Measurements from ENCODE around the gene DMKN. TPM values are rescaled to one million over a fixed set of nuclear protein-coding genes. Genes with fewer than 3 reads are reported as not detected.
"Not testable (repeated sequence)": the region's sequence is repeated elsewhere in the genome, so short reads cannot be mapped to it uniquely, and the experiment has no call there.

The DMKN gene
- polyA plus RNA-seq, 1 experiment: 1.5 TPM

GRCh38 chr19:35486268-35486708 is 27.2 kb downstream of the DMKN start:
- no peak for DNase-seq (ENCODE audit: low read depth)
- no peak for TF ChIP-seq CTCF (IDR thresholded peaks at IDR 0.05; ENCODE audit: insufficient read depth, low read depth, low read length)
- ChIA-PET POLR2A (no interaction called here), CTCF (interaction anchor here (0.6 to 2.1 kb wide), 8 partner anchors 9 to 173 kb away, joined by 3 to 11 read pairs (median 4); no protein-coding TSS in a partner anchor)
- Histone ChIP-seq H3K36me3 (ENCODE audit: control insufficient read depth, insufficient read depth, low read length) (no peaks in the 10 kb centered on the region; the same call in 1 of the 2 replicates), H3K27me3 (ENCODE audit: control insufficient read depth, insufficient read depth, low read length) (peaks cover 6% of the 10 kb centered on the region), H3K4me3 (ENCODE audit: low read depth, low read length) (no peak overlapping the region)

GRCh38 chr19:35484252-35485036 is 29.0 kb downstream of the DMKN start:
- no peak overlapping the region for H3K4me3 ChIP-seq (ENCODE audit: low read depth, low read length)
- no peak for TF ChIP-seq CTCF (IDR thresholded peaks at IDR 0.05; ENCODE audit: insufficient read depth, low read depth, low read length)
- POLR2A ChIA-PET: no interaction called here
- no peaks in the 10 kb centered on the region; the same call in 1 of the 2 replicates for H3K36me3 ChIP-seq (ENCODE audit: control insufficient read depth, insufficient read depth, low read length)
- CTCF ChIA-PET: interaction anchor here (0.8 kb wide), 1 partner anchor 33 kb away, joined by 3 read pairs; no protein-coding TSS in a partner anchor
- 0 out of 2 replicates have a peak, but pooled peaks cover under 1% of the 10 kb centered on the region for H3K27me3 ChIP-seq (ENCODE audit: control insufficient read depth, insufficient read depth, low read length)
- DNase-seq (ENCODE audit: low read depth): no peak

GRCh38 chr19:35483089-35483488 is 30.4 kb downstream of the DMKN start:
- no peak for DNase-seq (ENCODE audit: low read depth)
- Histone ChIP-seq H3K36me3 (ENCODE audit: control insufficient read depth, insufficient read depth, low read length) (no peaks in the 10 kb centered on the region; the same call in 1 of the 2 replicates), H3K27me3 (ENCODE audit: control insufficient read depth, insufficient read depth, low read length) (no peaks in the 10 kb centered on the region), H3K4me3 (ENCODE audit: low read depth, low read length) (no peak overlapping the region)
- CTCF ChIA-PET: interaction anchor here (1.1 kb wide), 1 partner anchor 12 kb away, joined by 5 read pairs; no protein-coding TSS in a partner anchor
- no peak for TF ChIP-seq CTCF (IDR thresholded peaks at IDR 0.05; ENCODE audit: insufficient read depth, low read depth, low read length)
- POLR2A ChIA-PET: no interaction called here

- H3K36me3 ChIP-seq (ENCODE audit: control insufficient read depth, insufficient read depth, low read length): no peaks in the 10 kb centered on the region
- POLR2A ChIA-PET: no interaction called here
- H3K27me3 ChIP-seq (ENCODE audit: control insufficient read depth, insufficient read depth, low read length): no peaks in the 10 kb centered on the region
- TF ChIP-seq CTCF (IDR thresholded peaks at IDR 0.05; ENCODE audit: insufficient read depth, low read depth, low read length): no peak
- CTCF ChIA-PET: interaction anchor here (2.6 kb wide), 1 partner anchor 16 kb away, joined by 11 read pairs; no protein-coding TSS in a partner anchor
- DNase-seq (ENCODE audit: low read depth): no peak
- H3K4me3 ChIP-seq (ENCODE audit: low read depth, low read length): no peak overlapping the region
Measured at GRCh38 chr19:35478794-35479677, 34.4 kb downstream of the DMKN start.

GRCh38 chr19:35476149-35476548 is 37.3 kb downstream of the DMKN start:
- ChIA-PET CTCF (no interaction called here), POLR2A (no interaction called here)
- Histone ChIP-seq H3K27me3 (ENCODE audit: control insufficient read depth, insufficient read depth, low read length) (no peaks in the 10 kb centered on the region), H3K4me3 (ENCODE audit: low read depth, low read length) (no peak overlapping the region), H3K36me3 (ENCODE audit: control insufficient read depth, insufficient read depth, low read length) (no peaks in the 10 kb centered on the region)
- no peak for TF ChIP-seq CTCF (IDR thresholded peaks at IDR 0.05; ENCODE audit: insufficient read depth, low read depth, low read length)
- DNase-seq (ENCODE audit: low read depth): no peak

- H3K27me3 ChIP-seq (ENCODE audit: control insufficient read depth, insufficient read depth, low read length); H3K36me3 ChIP-seq (ENCODE audit: control insufficient read depth, insufficient read depth, low read length); DNase-seq (ENCODE audit: low read depth); CTCF ChIA-PET; H3K4me3 ChIP-seq (ENCODE audit: low read depth, low read length); POLR2A ChIA-PET: not testable (repeated sequence)
Measured at GRCh38 chr19:35474594-35474993, 38.9 kb downstream of the DMKN start.
